Neutrophil (primary cell): ENCODE results near the gene PIEZO2.

Source experiments
- H3K27ac ChIP-seq: fragments of 200-600 bp; sonication (generic); 2 replicates; pipeline ENCODE4 v1.5.1; 2016; ENCODE audit warnings: mild to moderate bottlenecking, moderate library complexity
- H3K27me3 ChIP-seq: fragments of 200-600 bp; sonication (generic); 2 replicates; pipeline ENCODE4 v1.6.0; 2016; ENCODE audit warnings: mild to moderate bottlenecking
- H3K36me3 ChIP-seq: fragments of 200-600 bp; sonication (generic); 2 replicates; pipeline ENCODE4 v1.5.1; 2017
- H3K4me1 ChIP-seq, 2 experiments: fragments of 200-600 bp in 1 of 2; sonication (generic) in 1 of 2; 1 replicate in 1 of 2; 2 replicates in 1 of 2; pipeline versions ENCODE4 v1.5.1 to v1.6.1; 2013 to 2016; ENCODE audit warnings: low read depth in 1 of 2, low read length in 1 of 2, mild to moderate bottlenecking in 1 of 2, moderate library complexity in 1 of 2; ENCODE audit not compliant: control insufficient read depth in 1 of 2, insufficient read depth in 1 of 2
- H3K4me3 ChIP-seq, 2 experiments: fragments of 200-600 bp in 1 of 2; sonication (generic) in 1 of 2; 1 replicate in 1 of 2; 2 replicates in 1 of 2; pipeline ENCODE4 v1.5.1; 2013 to 2016; ENCODE audit warnings: low read depth in 1 of 2, low read length in 1 of 2, mild to moderate bottlenecking in 1 of 2, moderate library complexity in 1 of 2
- H3K9me3 ChIP-seq: fragments of 200-600 bp; sonication (generic); 2 replicates; pipeline ENCODE4 v1.5.1; 2016
- CTCF ChIP-seq: fragments of 200-600 bp; sonication (generic); IDR thresholded peaks from 2 replicates; pipeline ENCODE4 v1.5.1; 2016; ENCODE audit warnings: antibody characterized with exemption

The PIEZO2 gene

DNA sequence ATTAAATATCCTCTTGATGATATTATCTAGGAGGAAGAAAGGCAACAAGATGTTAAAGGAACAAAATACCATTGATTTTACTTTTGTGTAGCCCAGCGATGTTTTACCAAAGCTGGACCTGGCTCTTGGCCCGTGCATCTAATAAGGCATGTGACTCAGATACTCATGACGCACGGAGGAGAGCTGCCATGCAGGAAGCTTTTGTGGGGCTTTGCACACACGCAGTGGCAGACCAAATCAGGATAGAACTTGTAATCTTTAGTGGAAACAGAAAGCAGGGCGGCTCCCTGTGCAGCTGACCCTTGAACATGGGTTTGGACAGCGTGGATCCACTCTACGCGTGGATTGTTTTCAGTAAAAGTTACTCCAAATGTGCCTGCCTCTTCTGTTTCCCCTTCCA is 433.6 kb downstream of the PIEZO2 start:
- peaks cover 15% of the 10 kb centered on the region for H3K27me3 ChIP-seq
- no peaks in the 10 kb centered on the region for H3K9me3 ChIP-seq
- no peak for TF ChIP-seq CTCF
- no peaks in the 10 kb centered on the region for H3K36me3 ChIP-seq
- H3K4me1 ChIP-seq: no peaks in the 10 kb centered on the region
- H3K27ac ChIP-seq: no peak overlapping the region
- H3K4me3 ChIP-seq: no peak overlapping the region

GRCh38 chr18:10713409-10713808 is 436.0 kb downstream of the PIEZO2 start:
- no peaks in the 10 kb centered on the region for H3K4me1 ChIP-seq
- TF ChIP-seq CTCF: no peak
- H3K9me3 ChIP-seq: no peaks in the 10 kb centered on the region
- H3K27ac ChIP-seq: no peak overlapping the region
- H3K36me3 ChIP-seq: no peaks in the 10 kb centered on the region
- peaks cover 8% of the 10 kb centered on the region for H3K27me3 ChIP-seq
- H3K4me3 ChIP-seq: no peak overlapping the region

GRCh38 chr18:10707294-10707693 is 442.1 kb downstream of the PIEZO2 start:
- no peak overlapping the region for H3K27ac ChIP-seq

DNA sequence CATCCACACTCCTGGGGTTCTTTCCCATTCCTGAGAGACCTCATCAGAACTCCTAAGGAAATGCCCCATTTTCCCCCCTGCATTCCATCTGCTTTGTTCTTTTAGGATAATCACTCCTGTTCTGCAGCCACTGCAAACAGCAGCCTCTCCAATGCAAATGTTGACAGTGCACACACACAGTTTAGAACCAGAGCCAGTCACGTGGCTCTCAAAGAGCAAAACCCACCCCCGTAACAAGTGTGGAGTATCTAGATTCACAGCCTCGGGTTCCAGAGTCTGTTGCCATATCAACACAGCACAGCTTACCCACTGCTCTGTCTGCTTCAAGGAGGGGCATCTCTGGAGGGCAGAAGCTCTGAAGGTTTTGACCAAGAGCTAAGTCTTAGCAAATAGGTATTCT is 443.6 kb downstream of the PIEZO2 start:
- Histone ChIP-seq H3K9me3 (no peaks in the 10 kb centered on the region), H3K36me3 (no peaks in the 10 kb centered on the region)

More at GRCh38 chr18:10707294-10707693, 442.1 kb downstream of the PIEZO2 start:
- no peaks in the 10 kb centered on the region for H3K36me3 ChIP-seq
- H3K4me1 ChIP-seq: no peaks in the 10 kb centered on the region
- no peaks in the 10 kb centered on the region for H3K9me3 ChIP-seq
- no peaks in the 10 kb centered on the region for H3K27me3 ChIP-seq
- TF ChIP-seq CTCF: no peak
- no peak overlapping the region for H3K4me3 ChIP-seq

DNA sequence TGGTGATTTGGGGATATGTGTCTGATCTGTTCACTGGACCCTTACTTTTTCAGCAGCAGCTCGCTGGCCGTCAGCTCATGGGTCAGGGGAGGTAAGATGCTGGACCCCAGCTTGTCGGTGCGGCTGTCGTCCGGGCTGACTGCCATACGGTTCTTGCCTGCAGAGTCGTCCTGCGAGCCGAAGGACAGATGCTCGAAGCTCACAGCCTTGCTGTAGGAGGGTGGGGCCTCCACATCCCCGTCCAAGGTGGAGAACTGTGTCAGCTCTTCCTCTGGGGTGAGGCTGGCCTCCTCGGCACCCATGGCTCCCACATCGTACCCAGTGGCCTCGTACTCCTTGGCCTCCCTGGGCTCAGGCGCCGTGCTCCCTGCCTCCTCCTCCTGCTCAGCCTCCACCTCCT is 444.1 kb downstream of the PIEZO2 start:
- H3K27ac ChIP-seq: no peak overlapping the region
- H3K9me3 ChIP-seq: no peaks in the 10 kb centered on the region
- TF ChIP-seq CTCF: no peak
- no peaks in the 10 kb centered on the region for H3K4me1 ChIP-seq
- no peaks in the 10 kb centered on the region for H3K27me3 ChIP-seq
- H3K36me3 ChIP-seq: no peaks in the 10 kb centered on the region
- H3K4me3 ChIP-seq: no peak overlapping the region

More for the DNA sequence above, 443.6 kb downstream of the PIEZO2 start:
- Histone ChIP-seq H3K4me3 (no peak overlapping the region), H3K27me3 (no peaks in the 10 kb centered on the region), H3K27ac (no peak overlapping the region), H3K4me1 (no peaks in the 10 kb centered on the region)
- TF ChIP-seq CTCF: no peak

GRCh38 chr18:10702206-10702605 is 447.2 kb downstream of the PIEZO2 start:
- Histone ChIP-seq H3K27me3 (no peaks in the 10 kb centered on the region), H3K9me3 (no peaks in the 10 kb centered on the region), H3K4me1 (no peaks in the 10 kb centered on the region), H3K4me3 (no peak overlapping the region), H3K36me3 (no peaks in the 10 kb centered on the region), H3K27ac (no peak overlapping the region)
- no peak for TF ChIP-seq CTCF
